Right ventricle myocardium inferior (tissue), 1 donor: ENCODE measurements around the gene ONECUT1. TPM values are rescaled to one million over a fixed set of nuclear protein-coding genes. Genes with fewer than 3 reads are reported as not detected.

ENCODE experiments used
- ATAC-seq: fragments of 200-7000 bp; cut with Tn5 transposase; one replicate; pipeline ENCODE4 v1.9.1; 2020; ENCODE audit warnings: mild to moderate bottlenecking, moderate library complexity
- DNase-seq: peaks from one replicate; pipeline ENCODE4 v3.0.0; 2021; ENCODE audit errors: missing footprints
- intact Hi-C: fragments of 100-400 bp; cut with DNase I; formaldehyde crosslinking; loops from one replicate; pipeline ENCODE4 v1.11.0; 2022
- total RNA-seq: library from RNA; stranded (reverse); fragmentation: NEBNext Ultra II Directional; extraction: Animal tissue kit (Norgen Biotek cat#: 25700); gene quantifications from one replicate; pipeline ENCODE4 v1.2.1, GENCODE V29; 2021
- donor health status: DM: no; HTN: yes; CAD: no; lungs with severe emphysema.

ONECUT1 gene
- total RNA-seq, 1 donor from 2014 or later: not detected

DNA sequence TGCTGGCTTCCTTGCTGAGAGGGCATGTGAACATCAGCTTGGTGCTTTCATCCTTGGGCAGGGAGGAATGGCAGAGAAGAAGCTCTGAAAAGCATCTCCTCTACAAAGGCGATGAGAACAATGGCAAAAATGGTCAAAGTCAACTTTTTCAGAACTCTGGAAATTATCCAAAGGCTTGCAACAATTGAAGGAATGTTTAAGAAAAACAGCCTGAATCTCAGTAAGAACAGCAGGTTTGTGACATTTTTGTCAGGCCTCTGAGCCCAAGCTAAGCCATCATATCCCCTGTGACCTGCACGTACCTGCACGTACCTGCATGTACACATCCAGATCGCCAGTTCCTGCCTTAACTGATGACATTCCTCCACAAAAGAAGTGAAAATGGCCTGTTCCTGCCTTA is 51.8 kb downstream of the ONECUT1 start:
- DNase-seq: no peak
- ATAC-seq: no peak
- intact Hi-C loops: loop anchor here (10.0 kb wide), 2 partner anchors 104 to 214 kb away; partner anchors contain the start of gene MYO5A

DNA sequence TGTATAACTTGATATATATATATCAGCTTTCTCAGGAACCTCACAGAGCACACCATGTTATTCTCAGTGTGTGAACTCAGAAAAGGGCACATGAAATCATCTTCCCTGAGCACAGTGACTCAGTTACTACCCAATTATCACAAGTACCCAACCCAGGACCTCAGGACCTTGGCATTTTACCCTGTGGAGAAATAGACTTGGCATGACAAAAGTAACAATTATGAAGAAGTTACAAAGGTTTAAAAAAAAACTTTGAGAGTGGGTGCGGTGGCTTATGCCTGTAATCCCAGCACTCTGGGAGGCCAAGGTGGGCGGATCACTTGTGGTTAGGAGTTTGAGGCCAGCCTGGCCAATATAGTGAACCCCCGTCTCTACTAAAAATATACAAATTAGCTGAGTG is 52.4 kb downstream of the ONECUT1 start:
- DNase-seq (no peak), ATAC-seq (no peak)
- intact Hi-C loops: loop anchor here (10.0 kb wide), 2 partner anchors 103 to 213 kb away; partner anchors contain the start of gene MYO5A

DNA sequence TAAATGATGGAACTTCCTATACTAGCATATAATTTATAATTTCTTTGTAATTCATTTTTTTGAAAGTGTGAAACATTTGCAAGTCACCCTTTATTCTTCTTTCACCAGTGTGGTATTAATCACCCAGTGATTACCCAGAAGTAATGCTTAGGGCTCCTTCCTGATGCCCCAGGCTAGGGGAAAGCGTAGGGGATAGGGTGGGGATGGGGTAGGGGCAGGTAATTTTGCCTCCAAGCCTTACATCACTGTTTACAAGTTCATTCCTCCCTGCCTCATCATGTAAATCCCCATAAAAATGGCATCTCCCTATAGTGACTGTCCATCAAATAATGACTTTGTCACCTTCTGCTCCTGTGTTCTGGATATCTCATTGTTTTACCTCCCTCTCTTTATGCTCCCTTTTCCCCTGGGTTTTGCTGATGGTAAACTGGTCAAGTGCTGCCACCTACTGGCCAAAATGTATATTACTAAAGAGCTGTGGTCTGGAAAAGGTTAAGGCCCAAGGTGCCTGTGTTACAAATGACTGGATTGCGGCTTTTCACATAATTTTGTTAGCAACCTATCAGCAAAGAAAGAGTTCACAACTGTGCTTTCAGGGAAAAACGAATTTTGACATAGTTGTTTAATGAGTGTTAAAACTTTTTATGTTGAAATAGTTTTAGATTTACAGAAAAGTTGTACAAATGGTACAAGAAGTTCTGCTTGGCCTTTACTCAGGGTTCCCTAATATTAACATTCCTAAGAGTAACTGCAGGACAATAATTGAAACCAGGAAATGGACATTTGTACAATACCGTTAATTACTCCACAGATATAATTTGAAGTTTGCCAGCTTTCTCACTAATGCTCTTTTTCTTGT is 54.7 kb downstream of the ONECUT1 start:
- intact Hi-C loops: loop anchor here (2.0 to 10.0 kb wide), 3 partner anchors 101 to 479 kb away; partner anchors contain the start of gene MYO5A
- DNase-seq: no peak
- ATAC-seq: peak; percentile 78

DNA sequence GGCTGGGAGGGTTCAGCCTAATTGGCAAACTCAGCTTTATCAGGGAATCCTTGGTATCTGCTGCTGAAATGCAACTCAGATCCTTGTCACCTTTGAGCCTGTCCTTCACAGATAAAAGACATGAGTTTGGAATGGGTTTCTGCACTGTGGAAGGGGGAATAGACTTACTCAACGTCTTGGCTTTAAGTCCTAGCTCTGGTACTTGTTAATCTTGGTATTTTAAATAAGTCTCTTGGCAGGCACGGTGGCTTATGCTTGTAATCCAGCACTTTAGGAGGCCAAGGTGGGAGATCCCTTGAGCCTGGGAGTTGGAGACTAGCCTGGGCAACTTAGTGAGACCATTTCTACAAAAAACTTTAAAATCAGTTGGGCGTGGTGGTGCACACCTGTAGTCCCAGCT is 55.8 kb downstream of the ONECUT1 start:
- intact Hi-C loops: loop anchor here (2.0 to 10.0 kb wide), 5 partner anchors 57 to 478 kb away; partner anchors contain the start of genes ATOSA and MYO5A
- ATAC-seq (no peak), DNase-seq (no peak)

DNA sequence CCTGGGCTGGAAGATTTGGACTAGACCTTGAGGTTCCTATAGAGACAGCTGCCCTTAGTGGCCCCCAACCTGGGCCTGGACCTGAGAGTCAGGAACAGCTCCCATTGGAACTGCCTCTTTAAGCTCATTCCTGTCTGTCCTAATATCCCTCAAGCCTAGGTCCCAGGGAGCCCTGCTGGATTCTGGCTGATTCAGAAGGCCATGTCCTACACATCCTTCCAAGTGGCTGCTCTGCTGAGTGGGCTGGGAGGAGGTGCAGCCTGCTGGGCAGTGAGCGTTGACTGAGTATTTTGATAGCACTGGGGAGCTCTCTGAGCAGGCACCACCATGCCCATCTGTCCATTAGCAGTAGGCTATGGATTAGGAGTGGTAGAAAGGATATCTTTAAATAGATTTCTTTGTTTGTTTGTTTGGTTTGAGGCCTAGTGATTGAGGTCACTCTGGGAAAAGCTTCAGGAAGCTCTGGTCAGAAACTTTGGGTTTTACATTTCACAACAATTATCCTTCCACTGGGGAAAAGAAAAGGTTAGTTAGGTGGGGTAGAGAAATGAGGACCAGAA is 56.4 kb downstream of the ONECUT1 start:
- ATAC-seq (peak; percentile 40), DNase-seq (no peak)
- intact Hi-C loops: loop anchor here (2.0 to 10.0 kb wide), 5 partner anchors 56 to 477 kb away; partner anchors contain the start of genes ATOSA and MYO5A

DNA sequence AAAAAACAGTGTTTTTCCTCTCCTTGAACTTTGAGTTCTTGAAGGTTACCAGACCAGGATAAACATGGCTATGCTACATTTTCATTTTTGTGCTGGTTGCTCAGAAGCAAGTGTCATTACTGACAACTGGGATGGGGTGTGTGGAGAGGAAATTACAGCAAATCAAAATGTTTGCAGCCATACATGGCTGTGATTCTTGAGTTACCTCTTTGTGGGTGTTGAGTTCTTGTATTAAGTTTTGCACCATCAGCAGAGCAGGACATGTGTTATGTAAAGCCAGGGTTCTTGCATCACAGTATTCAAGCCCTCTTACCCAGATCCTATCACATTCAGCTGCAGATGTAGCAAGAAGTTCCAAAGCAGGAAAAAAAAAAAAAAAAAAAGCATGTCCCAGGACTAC is 57.0 kb downstream of the ONECUT1 start:
- no peak for ATAC-seq
- intact Hi-C loops: loop anchor here (5.0 to 10.0 kb wide), 4 partner anchors 56 to 401 kb away; partner anchors contain the start of genes ATOSA and MYO5A

DNA sequence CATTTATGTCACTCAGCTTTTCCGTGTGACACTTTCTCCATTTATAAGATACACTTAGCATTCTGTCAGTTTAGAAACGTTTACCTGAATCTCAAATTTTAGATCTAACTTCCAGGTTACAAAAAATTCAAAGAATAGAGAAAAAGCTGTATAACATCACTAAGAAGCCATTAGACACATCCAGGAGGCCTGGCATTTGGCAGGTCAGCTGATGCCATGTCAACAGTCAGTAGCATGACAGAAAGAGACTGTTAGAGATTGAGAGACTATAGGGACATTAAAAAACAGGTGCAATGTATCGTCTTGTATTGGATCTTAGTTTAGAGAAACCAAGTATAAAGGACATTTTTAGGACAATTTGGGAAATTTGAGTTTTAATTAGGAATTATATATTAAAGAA is 57.6 kb downstream of the ONECUT1 start:
- ATAC-seq: no peak
- DNase-seq: no peak
- intact Hi-C loops: loop anchor here (5.0 to 10.0 kb wide), 4 partner anchors 55 to 400 kb away; partner anchors contain the start of genes ATOSA and MYO5A

More for the DNA sequence above, 57.0 kb downstream of the ONECUT1 start:
- no peak for DNase-seq

DNA sequence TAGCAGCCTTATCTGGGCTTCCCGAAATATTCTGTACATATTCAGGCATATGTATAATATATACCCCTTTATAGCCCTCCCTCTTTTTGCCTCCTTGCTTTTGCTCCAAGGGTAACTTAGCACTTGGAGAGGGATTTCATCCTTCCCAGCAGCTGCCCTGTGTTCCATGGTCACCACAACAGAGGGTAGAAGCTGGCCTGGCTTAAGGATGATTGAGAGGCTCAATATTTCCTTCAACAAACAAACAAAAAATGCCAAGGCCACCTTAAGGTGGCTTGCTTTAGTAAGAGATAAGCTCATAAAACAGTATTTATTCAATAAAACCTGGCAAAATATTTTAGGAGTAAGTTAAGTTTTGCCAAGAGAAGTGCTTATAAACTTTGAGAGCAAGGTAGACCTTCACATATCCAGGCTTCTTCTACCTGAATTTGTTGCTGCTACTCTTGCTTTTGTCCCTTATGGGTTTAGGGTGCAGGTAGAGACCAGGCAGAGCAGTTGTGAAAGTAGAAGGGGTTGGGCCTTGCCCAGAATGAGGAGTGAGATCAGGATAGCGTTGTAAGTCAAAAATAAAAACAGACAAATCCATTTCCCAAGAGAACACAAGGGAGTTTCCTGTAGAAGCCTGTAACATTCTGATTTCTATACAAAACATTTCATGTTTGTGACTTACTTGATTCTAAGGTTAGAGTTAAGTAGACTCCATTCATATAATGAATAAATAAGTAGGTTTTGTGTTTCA is 58.2 kb downstream of the ONECUT1 start:
- intact Hi-C loops: loop anchor here (5.0 to 10.0 kb wide), 4 partner anchors 55 to 400 kb away; partner anchors contain the start of genes ATOSA and MYO5A
- DNase-seq (no peak), ATAC-seq (no peak)

DNA sequence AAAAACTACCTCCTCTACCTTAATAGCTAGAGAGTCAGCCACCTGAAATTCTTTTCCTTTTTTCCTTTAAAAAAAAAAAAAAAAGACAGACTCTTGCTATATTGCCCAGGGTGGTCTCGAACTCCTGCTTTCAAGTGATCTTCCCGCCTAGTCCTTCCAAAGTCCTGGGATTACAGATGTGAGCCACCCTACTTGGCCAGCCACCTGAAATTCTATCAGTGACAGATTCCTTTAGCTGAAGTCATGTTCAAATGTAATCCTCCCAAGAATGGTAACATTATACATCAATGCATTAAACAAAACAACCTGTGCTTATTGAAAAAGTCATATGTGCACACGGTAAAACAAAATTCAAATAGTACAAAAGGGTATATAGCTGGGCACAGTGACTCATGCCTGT is 59.1 kb downstream of the ONECUT1 start:
- no peak for ATAC-seq
- no peak for DNase-seq
- intact Hi-C loops: loop anchor here (5.0 to 10.0 kb wide), 4 partner anchors 54 to 399 kb away; partner anchors contain the start of genes ATOSA and MYO5A

DNA sequence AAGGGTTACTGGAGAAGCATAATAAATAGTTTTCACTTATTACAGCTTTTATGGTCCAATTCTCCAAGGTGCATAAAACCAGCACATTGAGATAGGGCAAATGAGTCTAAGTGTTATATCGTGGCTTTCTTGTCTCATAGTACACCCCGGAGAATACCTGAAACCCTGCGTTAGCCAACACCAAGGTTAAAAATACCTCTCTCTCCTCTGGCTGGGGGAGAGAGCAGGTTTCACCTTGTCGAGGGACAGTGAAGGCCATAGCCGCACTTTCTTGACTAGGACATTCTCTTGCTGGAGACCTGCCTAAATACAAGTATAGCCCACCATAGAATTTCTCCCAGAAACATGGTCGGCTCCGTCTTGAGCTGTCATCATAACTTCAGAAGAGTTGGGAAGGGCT is 59.5 kb downstream of the ONECUT1 start:
- ATAC-seq (no peak), DNase-seq (no peak)
- intact Hi-C loops: loop anchor here (5.0 to 10.0 kb wide), 4 partner anchors 53 to 398 kb away; partner anchors contain the start of genes ATOSA and MYO5A

DNA sequence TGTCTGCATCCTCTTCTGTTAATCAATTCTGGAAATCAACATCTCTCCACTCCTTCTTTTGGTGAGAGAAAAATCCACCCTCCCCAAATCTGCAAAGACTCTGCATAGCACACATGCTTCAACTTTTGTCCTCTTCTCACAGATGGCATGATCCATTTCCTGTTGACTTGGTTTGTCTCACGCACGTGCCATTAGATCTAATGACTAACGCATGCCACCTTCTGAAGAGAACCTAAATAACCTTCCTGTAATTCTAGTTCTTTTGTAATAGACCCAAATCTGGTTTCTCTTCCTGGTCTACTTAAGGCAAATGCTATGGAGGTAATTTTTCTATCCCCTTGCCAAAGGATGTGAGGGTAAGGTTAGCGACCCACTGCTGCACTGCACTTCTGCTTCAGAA is 60.0 kb downstream of the ONECUT1 start:
- intact Hi-C loops: loop anchor here (5.0 to 10.0 kb wide), 4 partner anchors 53 to 398 kb away; partner anchors contain the start of genes ATOSA and MYO5A
- no peak for DNase-seq
- no peak for ATAC-seq

DNA sequence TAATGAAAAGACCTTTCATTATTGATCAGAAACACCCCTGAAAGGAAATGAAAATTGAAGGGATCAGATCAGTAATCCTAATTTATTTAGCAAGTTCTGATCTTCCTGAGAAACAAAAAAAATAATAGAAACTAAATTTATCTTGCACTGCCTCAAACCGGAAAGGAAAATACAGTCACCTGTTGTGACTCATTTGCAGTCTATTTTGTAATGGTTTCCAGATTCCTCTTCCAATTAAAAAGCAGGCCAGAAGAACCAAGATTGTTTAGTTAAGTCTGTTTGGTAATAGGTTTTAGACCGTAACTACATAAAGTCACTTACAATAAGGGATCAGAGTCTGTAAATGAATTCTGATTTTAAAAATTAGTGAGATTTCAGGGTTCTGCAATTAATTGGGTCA is 61.2 kb downstream of the ONECUT1 start:
- intact Hi-C loops: no loop called here
- no peak for DNase-seq
- no peak for ATAC-seq

DNA sequence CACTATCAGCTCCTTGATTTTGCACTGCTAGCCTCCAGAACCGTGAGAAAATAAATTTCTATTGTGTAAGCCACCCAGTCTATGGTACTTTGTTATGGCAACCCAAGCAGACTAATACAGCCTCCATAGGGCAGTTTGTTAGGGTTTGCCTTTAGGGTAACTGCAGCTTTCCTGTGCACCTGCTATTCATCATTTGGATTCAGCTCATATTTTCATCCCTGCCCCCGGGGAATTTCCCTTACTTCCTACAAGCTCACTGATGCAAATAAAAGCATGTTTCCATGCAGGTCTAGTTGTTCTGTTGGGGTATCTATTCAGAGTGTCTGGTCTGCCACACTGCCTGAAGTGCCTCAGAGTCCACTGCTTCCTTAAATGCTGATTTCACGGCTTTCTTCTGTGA is 62.3 kb downstream of the ONECUT1 start:
- ATAC-seq (no peak), DNase-seq (no peak)
- intact Hi-C loops: no loop called here

DNA sequence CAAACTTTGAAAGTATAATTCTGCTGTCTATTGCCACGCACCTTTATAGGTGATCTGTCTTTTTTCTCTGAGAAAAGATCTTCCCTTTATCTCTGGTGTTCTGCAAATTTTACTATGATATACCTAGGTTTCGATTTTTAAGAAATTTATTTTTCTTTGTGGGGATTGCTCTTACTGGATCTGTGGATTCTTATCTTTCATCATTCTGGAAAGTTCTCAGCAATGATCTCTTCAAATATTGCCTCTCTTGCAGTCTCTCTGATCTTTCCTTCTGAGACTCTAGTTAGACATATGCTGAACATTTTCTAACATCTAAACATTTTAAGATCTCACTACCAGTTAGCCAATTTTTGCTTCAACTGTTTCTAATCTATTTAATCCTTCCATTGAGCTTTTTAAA is 63.9 kb downstream of the ONECUT1 start:
- ATAC-seq (no peak), DNase-seq (no peak)
- intact Hi-C loops: no loop called here

DNA sequence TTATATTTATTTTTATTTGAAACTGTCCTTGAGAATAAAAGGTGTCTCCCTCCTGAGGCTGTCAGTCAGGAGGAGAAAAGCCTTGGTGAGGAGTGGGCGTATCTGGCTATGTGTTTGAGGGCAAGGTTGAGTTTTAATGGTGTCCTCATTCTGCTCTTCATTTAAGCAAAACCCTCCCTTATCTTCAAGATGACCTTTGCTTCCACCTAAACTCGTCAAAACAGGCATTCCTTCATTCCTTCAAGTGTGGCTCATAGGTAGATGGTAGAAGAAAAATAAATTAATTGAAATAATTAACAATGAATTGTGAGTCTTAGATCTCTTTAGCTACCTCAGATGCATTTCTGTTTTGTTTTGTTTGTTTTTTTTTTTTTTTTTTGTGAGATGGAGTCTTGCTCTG is 71.6 kb downstream of the ONECUT1 start:
- no peak for DNase-seq
- ATAC-seq: no peak
- intact Hi-C loops: no loop called here

DNA sequence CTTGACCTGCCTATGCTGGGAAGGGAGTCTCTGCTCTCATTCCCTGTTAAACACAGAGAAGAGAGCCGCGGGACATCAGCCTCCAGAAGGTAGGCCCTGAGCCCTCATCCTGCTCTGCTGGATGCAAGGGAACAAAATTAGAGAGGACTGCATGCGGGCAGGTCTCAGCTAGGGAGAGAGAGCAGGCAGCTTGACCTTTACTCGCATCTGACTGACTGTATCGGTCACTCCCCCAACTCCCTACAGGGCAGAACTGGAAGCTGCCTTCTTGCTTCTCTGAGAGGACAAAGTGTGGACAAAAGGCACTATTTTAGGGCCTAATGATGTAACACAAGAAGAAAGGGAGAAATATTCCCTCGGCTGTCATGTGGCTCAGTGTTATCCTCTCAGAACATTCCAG is 72.2 kb downstream of the ONECUT1 start:
- intact Hi-C loops: no loop called here
- ATAC-seq (no peak), DNase-seq (no peak)

DNA sequence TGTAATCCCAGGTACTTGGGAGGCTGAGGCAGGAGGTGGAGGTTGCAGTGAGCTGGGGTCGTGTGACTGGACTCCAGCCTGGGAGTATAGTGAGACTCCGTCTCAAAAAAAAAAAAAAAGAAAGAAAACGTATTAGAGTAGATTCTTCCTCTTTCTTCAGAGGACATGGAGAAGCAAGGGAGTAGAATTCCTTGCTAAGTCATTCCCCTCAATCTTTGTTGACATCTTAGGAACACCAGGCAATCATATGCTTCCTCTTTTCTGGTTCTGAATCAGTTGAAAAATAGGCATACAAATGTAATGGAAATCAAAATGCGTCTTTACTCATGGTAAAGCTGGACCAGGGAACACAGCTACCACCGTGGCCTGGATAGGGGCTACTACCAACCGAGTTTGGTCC is 72.7 kb downstream of the ONECUT1 start:
- ATAC-seq (no peak), DNase-seq (no peak)
- intact Hi-C loops: no loop called here

DNA sequence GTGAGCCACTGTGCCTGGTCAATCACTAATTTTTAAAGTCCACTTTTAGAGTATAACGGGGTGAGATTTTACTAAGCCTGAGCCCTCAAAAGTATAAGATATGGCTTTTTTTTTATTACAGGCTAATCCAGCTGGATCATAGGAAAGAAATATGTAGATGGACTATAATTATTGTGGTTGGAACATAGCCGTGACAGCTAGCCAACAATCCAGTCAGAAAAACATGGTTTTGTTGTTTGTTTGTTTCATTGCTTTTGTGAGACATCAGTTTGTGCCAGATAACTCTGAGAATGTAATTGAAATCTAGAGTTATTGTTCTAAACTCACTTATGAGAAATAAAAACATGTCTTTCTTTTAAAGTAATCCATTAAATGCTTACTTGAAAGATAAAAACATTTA is 73.6 kb downstream of the ONECUT1 start:
- intact Hi-C loops: no loop called here
- ATAC-seq: no peak
- no peak for DNase-seq

DNA sequence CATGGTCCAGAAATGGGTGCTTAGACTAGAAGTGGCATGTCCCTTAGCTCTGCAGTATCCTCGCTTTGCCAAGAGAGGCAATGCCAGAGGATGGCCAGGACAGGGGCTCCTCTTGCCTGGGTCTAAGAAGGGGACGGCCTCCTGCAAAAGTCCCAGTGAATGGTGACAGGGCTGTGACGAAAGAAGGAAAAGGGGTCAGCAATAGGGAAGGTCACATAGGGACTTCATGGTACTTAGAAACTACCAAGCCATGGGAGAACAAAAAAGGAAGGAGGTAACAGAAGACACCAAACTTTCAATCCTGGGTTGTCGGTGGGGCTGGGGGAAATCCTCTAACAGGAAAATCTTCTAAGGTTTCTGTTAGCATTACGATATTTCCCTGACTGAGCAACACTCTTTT is 74.7 kb downstream of the ONECUT1 start:
- ATAC-seq (no peak), DNase-seq (no peak)
- intact Hi-C loops: no loop called here
